T-cell (primary cell): Measurements from ENCODE around the gene NCOA7. TPM values are rescaled to one million over a fixed set of nuclear protein-coding genes. Genes with fewer than 3 reads are reported as not detected.
"Not testable (repeated sequence)": the region's sequence is repeated elsewhere in the genome, so short reads cannot be mapped to it uniquely, and the experiment has no call there.

ENCODE experiments used
- ATAC-seq, 4 experiments: fragments of 200-7000 bp in 3 of 4; fragments of 150-1000 bp in 1 of 4; cut with Tn5 transposase; replicated peaks in 1 of 4; 1 replicate in 3 of 4; 2 replicates in 1 of 4; pipeline ENCODE4 v1.10.0; 2021; ENCODE audit warnings: moderate library complexity in 3 of 4, mild to moderate bottlenecking in 2 of 4, moderate number of reproducible peaks in 1 of 4
- CTCF ChIA-PET, 2 donors: fragments of 300-600 bp; sonication (Branson Sonifier 250); formaldehyde crosslinking; loops; one replicate each; lab custom pipeline; 2022; ENCODE audit warnings: antibody characterized with exemption in 2 of 2; lab: Charles Lee
- POLR2A ChIA-PET, 2 donors: fragments of 300-600 bp; sonication (Branson Sonifier 250); formaldehyde crosslinking; loops; one replicate each; lab custom pipeline; 2022; ENCODE audit warnings: antibody characterized with exemption in 2 of 2; lab: Charles Lee
- DNase-seq, 35 experiments: peaks; one replicate each; pipeline versions ENCODE4 v3.0.0 to v3.0.0-alpha.2; 2013 to 2023
- H3K27ac ChIP-seq: one replicate; pipeline ENCODE4 v1.5.1; 2013; ENCODE audit warnings: low read length
- H3K27me3 ChIP-seq, 2 experiments: replicated peaks in 1 of 2; 1 replicate in 1 of 2; 2 replicates in 1 of 2; pipeline versions ENCODE4 v1.6.1 to v1.7.0; 2013; ENCODE audit warnings: low read length in 1 of 2, mixed read lengths in 1 of 2; ENCODE audit not compliant: control insufficient read depth in 2 of 2, insufficient read depth in 2 of 2; ENCODE audit errors: extremely low read depth in 1 of 2
- H3K36me3 ChIP-seq, 2 donors: 1 replicate in 1 of 2; 2 replicates in 1 of 2; pipeline versions ENCODE4 v1.6.1 to v1.7.0; 2013; ENCODE audit warnings: low read length in 1 of 2; ENCODE audit not compliant: control insufficient read depth in 2 of 2, insufficient read depth in 1 of 2; ENCODE audit errors: extremely low read depth in 1 of 2
- H3K4me1 ChIP-seq, 2 experiments: 1 replicate in 1 of 2; 2 replicates in 1 of 2; pipeline versions ENCODE4 v1.6.1 to v1.7.0; 2013; ENCODE audit warnings: low read length in 2 of 2, mixed read lengths in 1 of 2; ENCODE audit not compliant: insufficient read depth in 2 of 2, control insufficient read depth in 1 of 2; ENCODE audit errors: extremely low read depth in 1 of 2
- H3K4me3 ChIP-seq, 2 donors: 1 replicate in 1 of 2; 2 replicates in 1 of 2; pipeline versions ENCODE4 v1.5.1 to v1.7.0; 2013; ENCODE audit warnings: mild to moderate bottlenecking in 2 of 2, low read length in 1 of 2, moderate library complexity in 1 of 2; ENCODE audit not compliant: control insufficient read depth in 1 of 2; ENCODE audit errors: extremely low read depth in 1 of 2
- H3K9me3 ChIP-seq: 2 replicates; pipeline ENCODE4 v1.7.0; 2013
- H3K27ac Mint-ChIP-seq, 2 donors: one replicate each; pipeline ENCODE4 v1.8.0; 2020 to 2021; ENCODE audit warnings: mild to moderate bottlenecking in 2 of 2, mixed read lengths in 2 of 2
- H3K27me3 Mint-ChIP-seq, 2 donors: one replicate each; pipeline ENCODE4 v1.8.0; 2021 to 2022; ENCODE audit warnings: mixed read lengths in 2 of 2
- H3K36me3 Mint-ChIP-seq: one replicate; pipeline ENCODE4 v1.8.0; 2021; ENCODE audit warnings: mixed read lengths
- H3K4me1 Mint-ChIP-seq, 3 donors: one replicate each; pipeline ENCODE4 v1.8.0; 2020 to 2022; ENCODE audit warnings: mixed read lengths in 3 of 3, mild to moderate bottlenecking in 1 of 3
- H3K4me3 Mint-ChIP-seq, 3 donors: one replicate each; pipeline ENCODE4 v1.8.0; 2020 to 2022; ENCODE audit warnings: mild to moderate bottlenecking in 3 of 3, mixed read lengths in 3 of 3, moderate library complexity in 3 of 3
- H3K9me3 Mint-ChIP-seq, 3 donors: one replicate each; pipeline ENCODE4 v1.8.0; 2020 to 2022; ENCODE audit warnings: mixed read lengths in 3 of 3
- WGBS: methylation state at CpG from one replicate; pipeline ENCODE4 v1.1.5; 2013; ENCODE audit warnings: missing lambda C conversion rate; ENCODE audit not compliant: insufficient coverage; 5-methylcytosine and 5-hydroxymethylcytosine counted together
- total RNA-seq, 35 experiments: library from RNA in 6 of 35; stranded (reverse) in 6 of 35; fragments of 120-200 nt in 1 of 35; gene quantifications; one replicate each; pipeline versions ENCODE4 v1.2.1 to v1.2.4 and lab custom pipeline; 2013 to 2026

The NCOA7 gene
- total RNA-seq, 5 donors from 2014 or later (not counting 1 experiment from before 2014, with no cell fraction given), result 40.3 to 51.6 (median 46.4) TPM

DNA sequence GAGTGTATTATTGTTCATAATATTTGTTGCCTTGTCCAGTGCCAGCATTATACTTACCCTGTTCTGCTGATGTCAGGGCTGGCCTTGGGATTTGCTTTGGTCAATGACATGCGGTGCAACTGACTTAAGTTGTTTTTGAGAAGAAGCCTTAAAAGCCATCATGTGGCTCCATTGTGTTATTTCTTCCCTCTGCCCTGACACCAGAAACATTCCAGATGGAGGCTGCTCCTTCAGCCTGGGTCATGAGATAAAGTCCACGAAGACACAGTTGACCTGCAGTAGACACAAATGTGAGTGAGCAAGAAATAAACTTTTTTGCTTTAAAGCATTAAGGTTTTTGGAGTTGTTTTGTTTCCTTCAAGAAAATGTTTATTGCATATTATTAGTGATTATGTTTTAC is 158.3 kb downstream of the NCOA7 start:
- ChIA-PET CTCF (no interaction called here), POLR2A (interaction anchor here in 1 of 2 donors (0.7 kb wide), 1 partner anchor 51 kb away, joined by 3 read pairs; no protein-coding TSS in a partner anchor)
- H3K4me1 Mint-ChIP-seq, result peaks cover 0 to 3% (median under 1%) of the 10 kb centered on the region in 3 donors
- no peak for ATAC-seq
- H3K9me3 Mint-ChIP-seq, result no peaks in the 10 kb centered on the region
- Histone ChIP-seq H3K4me1 (no peaks in the 10 kb centered on the region), H3K36me3 (no peaks in the 10 kb centered on the region), H3K27me3 (peaks cover 0 to 7% of the 10 kb centered on the region in 2 experiments), H3K27ac (no peak overlapping the region), H3K4me3 (no peak overlapping the region), H3K9me3 (no peaks in the 10 kb centered on the region)
- H3K36me3 Mint-ChIP-seq, result no peaks in the 10 kb centered on the region
- WGBS, result no CpG with 5 or more reads among the region's 2 CpGs
- DNase-seq, result no peak
- H3K27ac Mint-ChIP-seq, result no peak overlapping the region
- no peak overlapping the region for H3K4me3 Mint-ChIP-seq
- H3K27me3 Mint-ChIP-seq, result peaks cover 3 to 11% of the 10 kb centered on the region in 2 donors

DNA sequence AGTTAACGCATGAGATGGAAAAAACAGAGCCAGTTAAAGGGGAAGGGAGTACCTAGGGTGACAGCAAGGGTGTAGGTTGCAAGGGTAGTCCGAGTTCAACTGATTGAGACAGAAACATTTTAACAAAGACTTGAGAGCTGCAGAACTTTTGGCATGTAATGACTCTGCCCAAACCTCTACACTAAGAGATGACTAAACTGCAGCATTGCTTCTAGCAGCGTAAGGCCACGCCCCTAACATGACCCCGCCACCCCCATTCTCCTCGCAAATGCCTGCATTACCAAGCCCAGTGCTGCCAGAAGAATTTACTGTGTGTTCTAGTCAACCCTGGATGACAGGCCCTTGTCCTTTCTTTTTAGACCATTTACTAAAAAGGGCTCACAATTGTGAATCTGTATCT is 159.5 kb downstream of the NCOA7 start:
- POLR2A ChIA-PET, result interaction anchor here in 1 of 2 donors (1.0 kb wide), 1 partner anchor 20 kb away, joined by 3 read pairs; no protein-coding TSS in a partner anchor
- DNase-seq (no peak), ATAC-seq (no peak)
- Histone ChIP-seq H3K27me3 (peaks cover 0 to 7% of the 10 kb centered on the region in 2 experiments), H3K4me3 (no peak overlapping the region), H3K9me3 (no peaks in the 10 kb centered on the region), H3K4me1 (no peaks in the 10 kb centered on the region), H3K27ac (no peak overlapping the region), H3K36me3 (no peaks in the 10 kb centered on the region)
- Mint-ChIP-seq H3K9me3 (no peaks in the 10 kb centered on the region), H3K4me1 (peaks cover 0 to 3% (median 0%) of the 10 kb centered on the region in 3 donors), H3K27me3 (peaks cover 3 to 11% of the 10 kb centered on the region in 2 donors), H3K4me3 (no peak overlapping the region), H3K36me3 (no peaks in the 10 kb centered on the region), H3K27ac (no peak overlapping the region)
- WGBS, result 65% methylated on average over 5 of the region's 6 CpGs
- CTCF ChIA-PET, result no interaction called here

DNA sequence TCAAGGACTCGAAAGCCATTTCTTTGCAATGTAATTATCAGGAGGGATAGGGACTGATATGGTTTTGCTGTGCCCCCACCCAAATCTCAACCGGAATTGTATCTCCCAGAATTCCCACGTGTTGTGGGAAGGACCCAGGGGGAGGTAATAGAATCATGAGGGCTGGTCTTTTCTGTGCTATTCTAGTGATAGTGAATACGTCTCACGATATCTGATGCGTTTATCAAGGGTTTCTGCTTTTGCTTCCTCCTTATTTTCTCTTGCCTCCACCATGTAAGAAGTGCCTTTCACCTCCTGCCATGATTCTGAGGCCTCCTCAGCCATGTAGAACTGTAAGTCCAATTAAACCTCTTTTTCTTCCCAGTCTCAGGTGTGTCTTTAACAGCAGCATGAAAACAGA is 160.0 kb downstream of the NCOA7 start:
- not testable (repeated sequence) for DNase-seq, ATAC-seq, H3K27me3 ChIP-seq, H3K4me1 Mint-ChIP-seq, H3K4me1 ChIP-seq, H3K27ac ChIP-seq, H3K36me3 ChIP-seq, H3K36me3 Mint-ChIP-seq, H3K4me3 Mint-ChIP-seq, H3K27ac Mint-ChIP-seq, H3K9me3 Mint-ChIP-seq, H3K4me3 ChIP-seq, H3K9me3 ChIP-seq
- ChIA-PET POLR2A (interaction anchor here in 1 of 2 donors (1.0 kb wide), 1 partner anchor 19 kb away, joined by 3 read pairs; no protein-coding TSS in a partner anchor), CTCF (interaction anchor here in 1 of 2 donors (0.9 kb wide), 1 partner anchor 44 kb away, joined by 4 read pairs; no protein-coding TSS in a partner anchor)
- H3K27me3 Mint-ChIP-seq, result peaks cover 3 to 11% of the 10 kb centered on the region in 2 donors
- no CpG with 5 or more reads among the region's 6 CpGs for WGBS

DNA sequence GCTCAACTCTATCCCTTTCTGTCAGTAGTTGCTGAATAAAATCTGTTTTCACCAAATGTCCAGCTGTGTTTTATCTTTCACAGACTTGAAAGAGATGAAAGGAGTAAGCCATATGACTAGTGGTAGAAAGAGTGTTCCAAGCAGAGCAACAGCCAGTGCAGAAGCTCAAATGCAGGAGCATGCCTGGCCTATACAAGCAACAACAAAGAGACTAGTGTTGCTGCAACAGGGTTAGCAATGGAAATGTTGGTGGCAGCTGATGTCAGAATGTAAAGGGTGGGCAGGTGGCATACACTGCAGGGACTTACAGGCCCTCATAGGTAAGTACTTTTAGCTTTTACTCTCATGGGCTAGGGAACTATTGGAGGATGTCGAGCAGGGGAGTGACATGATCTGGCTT is 160.6 kb downstream of the NCOA7 start:
- Mint-ChIP-seq H3K4me1 (peaks cover 0 to 9% (median 5%) of the 10 kb centered on the region in 3 donors), H3K9me3 (no peaks in the 10 kb centered on the region), H3K27ac (no peak overlapping the region), H3K36me3 (no peaks in the 10 kb centered on the region), H3K4me3 (no peak overlapping the region), H3K27me3 (peaks cover 3 to 11% of the 10 kb centered on the region in 2 donors)
- Histone ChIP-seq H3K27me3 (peaks cover 0 to 7% of the 10 kb centered on the region in 2 experiments), H3K4me1 (no peaks in the 10 kb centered on the region), H3K9me3 (no peaks in the 10 kb centered on the region), H3K4me3 (no peak overlapping the region), H3K36me3 (no peaks in the 10 kb centered on the region), H3K27ac (no peak overlapping the region)
- ATAC-seq (no peak), DNase-seq (no peak)
- 100% methylated on average over 1 of the region's 1 CpG for WGBS
- POLR2A ChIA-PET, result interaction anchor here in 1 of 2 donors (1.0 kb wide), 1 partner anchor 19 kb away, joined by 3 read pairs; no protein-coding TSS in a partner anchor
- CTCF ChIA-PET, result interaction anchor here in 1 of 2 donors (0.9 kb wide), 1 partner anchor 44 kb away, joined by 4 read pairs; no protein-coding TSS in a partner anchor

DNA sequence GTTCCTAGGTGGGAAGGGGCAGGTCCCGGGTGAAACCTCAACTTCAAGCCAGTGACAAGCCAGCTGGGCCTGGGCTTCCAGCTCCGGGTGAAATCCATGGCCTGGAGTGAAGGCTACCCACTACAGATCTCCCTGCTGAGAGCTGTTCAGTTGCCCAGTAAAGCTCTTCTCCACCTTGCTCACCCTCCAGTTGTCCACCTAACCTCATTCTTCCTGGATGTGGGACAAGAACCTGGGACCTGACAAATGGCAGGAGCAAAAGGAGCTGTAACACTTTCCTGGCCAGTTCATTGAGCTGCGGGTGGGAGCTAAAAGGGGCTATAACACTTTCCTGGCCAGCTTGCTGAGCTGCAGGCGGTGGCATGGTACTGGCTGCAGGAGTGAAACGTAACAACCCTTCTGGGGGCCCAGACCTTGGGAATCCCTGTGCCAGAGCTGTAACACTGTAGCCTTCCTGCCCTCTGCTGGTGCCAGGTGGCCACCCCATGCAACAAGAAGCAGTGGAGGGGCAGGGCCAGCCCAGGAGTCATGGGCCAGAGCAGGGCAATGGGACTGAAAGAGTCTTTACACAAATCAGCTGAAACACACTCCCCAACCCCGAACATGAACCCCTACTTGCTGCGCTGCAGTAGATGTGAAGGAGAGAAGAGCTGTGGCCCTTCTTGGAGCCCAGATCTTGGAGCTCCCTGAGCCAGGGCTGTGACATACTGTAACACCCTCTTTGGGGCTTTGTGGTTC is 162.2 kb downstream of the NCOA7 start:
- ChIA-PET CTCF (interaction anchor here (0.6 to 1.2 kb wide), 2 partner anchors 64 to 161 kb away, joined by 3 read pairs; no protein-coding TSS in a partner anchor), POLR2A (no interaction called here)
- peaks cover 2 to 9% of the 10 kb centered on the region in 2 experiments for H3K4me1 ChIP-seq
- no peaks in the 10 kb centered on the region for H3K9me3 Mint-ChIP-seq
- peaks cover 0 to 7% of the 10 kb centered on the region in 2 experiments for H3K27me3 ChIP-seq
- 76% methylated on average over 4 of the region's 7 CpGs for whole genome bisulfite sequencing
- H3K27ac ChIP-seq, result no peak overlapping the region
- no peak overlapping the region for H3K4me3 Mint-ChIP-seq
- ATAC-seq, result no peak
- no peaks in the 10 kb centered on the region for H3K36me3 Mint-ChIP-seq
- no peaks in the 10 kb centered on the region for H3K9me3 ChIP-seq
- H3K27me3 Mint-ChIP-seq, result peaks cover 3 to 11% of the 10 kb centered on the region in 2 donors
- no peak overlapping the region for H3K27ac Mint-ChIP-seq
- H3K4me3 ChIP-seq, result no peak overlapping the region
- peak in 1 of 35 experiments; percentile 8 for DNase-seq
- H3K36me3 ChIP-seq, result no peaks in the 10 kb centered on the region
- peaks cover 0 to 9% (median 7%) of the 10 kb centered on the region in 3 donors for H3K4me1 Mint-ChIP-seq

DNA sequence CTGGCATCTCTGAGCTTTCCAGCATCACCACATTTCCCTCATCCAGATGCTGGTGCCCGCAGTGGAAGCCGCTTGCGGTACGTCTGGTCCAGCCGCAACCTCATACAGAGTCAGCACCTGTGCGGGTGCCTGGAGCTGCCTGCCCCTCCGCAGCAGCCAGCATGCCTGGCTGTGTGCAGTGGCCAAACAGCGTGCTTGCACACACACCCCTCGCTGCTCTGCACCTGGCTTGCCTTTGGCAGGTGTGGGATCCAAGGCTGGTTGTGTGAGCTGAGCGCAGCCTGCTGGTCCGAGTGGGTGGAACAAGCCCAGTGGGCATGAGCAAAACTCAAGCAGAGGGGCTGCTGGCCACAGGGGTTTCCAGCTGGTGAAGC is 162.7 kb downstream of the NCOA7 start:
- Histone ChIP-seq H3K4me1 (peaks cover 7 to 14% of the 10 kb centered on the region in 2 experiments), H3K27ac (no peak overlapping the region), H3K9me3 (no peaks in the 10 kb centered on the region), H3K36me3 (no peaks in the 10 kb centered on the region), H3K27me3 (peaks cover 0 to 7% of the 10 kb centered on the region in 2 experiments), H3K4me3 (no peak overlapping the region)
- POLR2A ChIA-PET, result no interaction called here
- H3K27me3 Mint-ChIP-seq, result peaks cover 3 to 11% of the 10 kb centered on the region in 2 donors
- CTCF ChIA-PET, result interaction anchor here (0.6 to 1.2 kb wide), 2 partner anchors 64 to 162 kb away, joined by 3 read pairs; no protein-coding TSS in a partner anchor
- no peaks in the 10 kb centered on the region for H3K36me3 Mint-ChIP-seq
- no peaks in the 10 kb centered on the region for H3K9me3 Mint-ChIP-seq
- H3K27ac Mint-ChIP-seq, result no peak overlapping the region
- peaks cover 0 to 9% (median 7%) of the 10 kb centered on the region in 3 donors for H3K4me1 Mint-ChIP-seq
- peak in 1 of 35 experiments; percentile 5 for DNase-seq
- H3K4me3 Mint-ChIP-seq, result no peak overlapping the region
- 82% methylated on average over 10 of the region's 11 CpGs for WGBS
- no peak for ATAC-seq
